ENCODE measurements around the gene HOXB5. TPM values are rescaled to one million over a fixed set of nuclear protein-coding genes. Genes with fewer than 3 reads are reported as not detected.

The HOXB5 gene
- total and polyA plus RNA-seq, 2 of the 4 experiments (the other 2 are of a cell fraction): 0.54 to 18.0 TPM

GRCh38 chr17:48624118-48624517, 30.5 kb upstream of the HOXB5 start:
- no peak for TF ChIP-seq RFX5 (IDR thresholded peaks at IDR 0.05; ENCODE audit: low read depth, low read length)
- no peak for TF ChIP-seq ELK1 (IDR thresholded peaks at IDR 0.05; ENCODE audit: borderline replicate concordance, low read depth, low read length)
- no peak for TF ChIP-seq POLR2A (IDR thresholded peaks at IDR 0.05; ENCODE audit: low read depth, low read length)
- TF ChIP-seq MAZ (IDR thresholded peaks at IDR 0.05; ENCODE audit: borderline replicate concordance, low read depth, low read length): no peak
- TF ChIP-seq RAD21 (IDR thresholded peaks at IDR 0.05; ENCODE audit: low read length): no peak
- no peak for TF ChIP-seq USF2 (IDR thresholded peaks at IDR 0.05; ENCODE audit: low read depth, low read length)
- TF ChIP-seq RCOR1 (IDR thresholded peaks at IDR 0.05; ENCODE audit: insufficient replicate concordance, low read length): no peak
- TF ChIP-seq NFE2L2 (IDR thresholded peaks at IDR 0.05; ENCODE audit: low read depth, low read length): no peak
- TF ChIP-seq CHD1 (IDR thresholded peaks at IDR 0.05; ENCODE audit: low read depth, low read length): no peak
- no peak for TF ChIP-seq BHLHE40 (IDR thresholded peaks at IDR 0.05; ENCODE audit: low read depth, low read length)
- TF ChIP-seq FOS (IDR thresholded peaks at IDR 0.05; ENCODE audit: low read depth, low read length): no peak
- TF ChIP-seq MAFK (IDR thresholded peaks at IDR 0.05; ENCODE audit: low read depth, low read length): no peak
- no peak for TF ChIP-seq SMC3 (IDR thresholded peaks at IDR 0.05; ENCODE audit: low read depth, low read length)
- TF ChIP-seq CEBPB (IDR thresholded peaks at IDR 0.05; ENCODE audit: low read depth, low read length): no peak
- TF ChIP-seq MXI1 (IDR thresholded peaks at IDR 0.05; ENCODE audit: borderline replicate concordance, low read depth, low read length): no peak
- no peak for TF ChIP-seq CTCF (conservative IDR thresholded peaks at IDR 0.05; ENCODE audit: low read depth, low read length)
- peaks cover 99% of the 10 kb centered on the region for H3K27me3 ChIP-seq (ENCODE audit: control insufficient read depth, insufficient read depth, low read length)
- H3K14ac ChIP-seq (replicated peaks; ENCODE audit: low read depth, low read length): no peak overlapping the region
- H3K4me2 ChIP-seq (ENCODE audit: low read depth, low read length): no peak overlapping the region
- in situ Hi-C loops (cut with MboI; ENCODE audit: low sequenced_read_pairs): loop anchor here (10.0 kb wide), 1 partner anchor 459 kb away; no protein-coding TSS in a partner anchor
- H2AK5ac ChIP-seq (ENCODE audit: low read depth, low read length): no peak overlapping the region
- no peak overlapping the region for H3K4ac ChIP-seq (ENCODE audit: low read depth, low read length)
- dilution Hi-C loops (cut with HindIII; ENCODE audit: low sequenced_read_pairs, unreplicated experiment): no loop called here
- no peak overlapping the region for H4K8ac ChIP-seq (ENCODE audit: low read depth in 2 of 2, low read length in 2 of 2)
- H3K4me3 ChIP-seq (ENCODE audit: insufficient read depth, low read depth, low read length): no peak overlapping the region
- no peak overlapping the region for H2BK20ac ChIP-seq (ENCODE audit: low read depth, low read length)
- H4K20me1 ChIP-seq (ENCODE audit: insufficient read depth, low read length): peaks cover 12% of the 10 kb centered on the region; the same call in 1 of the 2 replicates
- H3K9me3 ChIP-seq (ENCODE audit: control insufficient read depth, insufficient read depth, low read length): peaks cover 14% of the 10 kb centered on the region
- H2AK9ac ChIP-seq (replicated peaks; ENCODE audit: low read depth, low read length, poor library complexity): no peak overlapping the region
- H3K36me3 ChIP-seq (ENCODE audit: control insufficient read depth, insufficient read depth, low read length): no peaks in the 10 kb centered on the region
- intact Hi-C loops (cut with micrococcal nuclease): no loop called here
- H3K18ac ChIP-seq (ENCODE audit: low read depth, low read length): no peak overlapping the region
- H3K27ac ChIP-seq (ENCODE audit: insufficient read depth, low read length): no peak overlapping the region
- H3K79me1 ChIP-seq (ENCODE audit: low read depth in 1 of 2, low read length in 2 of 2): no peaks in the 10 kb centered on the region
- CTCF ChIA-PET: interaction anchor here (1.1 kb wide), 1 partner anchor 288 kb away, joined by 3 read pairs; no protein-coding TSS in a partner anchor
- H4K91ac ChIP-seq (ENCODE audit: insufficient read depth, low read depth, low read length): no peak overlapping the region
- H4K5ac ChIP-seq (ENCODE audit: low read depth, low read length): no peak overlapping the region
- H3K23ac ChIP-seq (ENCODE audit: low read depth, low read length): no peak overlapping the region
- DNase-seq (no peak), ATAC-seq (ENCODE audit: low read depth) (no peak)
- no peaks in the 10 kb centered on the region; the same call in 1 of the 2 replicates for H3K9me1 ChIP-seq (ENCODE audit: insufficient read depth, low read length)
- WGBS, 2 experiments (ENCODE audit: extremely low coverage in 2 of 2, insufficient read length in 1 of 2): no CpG with 5 or more reads among the region's 5 CpGs
- no peak overlapping the region for H3K9ac ChIP-seq (ENCODE audit: low read depth, low read length)
- no peaks in the 10 kb centered on the region; the same call in 1 of the 2 replicates for H3K4me1 ChIP-seq (ENCODE audit: control insufficient read depth, insufficient read depth, low read length)
- POLR2A ChIA-PET (ENCODE audit: unreplicated experiment): no interaction called here
- H2AFZ ChIP-seq (replicated peaks; ENCODE audit: low read length, poor library complexity): no peak overlapping the region
- no peak overlapping the region for H2BK15ac ChIP-seq (ENCODE audit: low read depth, low read length)
- no peak overlapping the region for H2BK5ac ChIP-seq (ENCODE audit: low read depth, low read length, poor library complexity, severe bottlenecking)
- no TSS peak for BruUV-seq (replicated peaks)
- no peak overlapping the region for H2BK120ac ChIP-seq (ENCODE audit: low read depth, low read length)
- H3K56ac ChIP-seq (ENCODE audit: extremely low read depth, insufficient read depth, low read length): no peak overlapping the region
